Esophagus squamous epithelium (tissue), 5 donors: ENCODE data around the gene LIMCH1. TPM values are rescaled to one million over a fixed set of nuclear protein-coding genes. Genes with fewer than 3 reads are reported as not detected.
"Not testable (repeated sequence)": the region's sequence is repeated elsewhere in the genome, so short reads cannot be mapped to it uniquely, and the experiment has no call there.

Experiments used
- DNase-seq: peaks from one replicate; lab custom pipeline; 2025; lab: John Stamatoyannopoulos, UW
- H3K27ac ChIP-seq, 4 donors: fragments of 200-600 bp; sonication (generic); one replicate each; pipeline ENCODE4 v1.5.1; 2016 to 2019; ENCODE audit warnings: mild to moderate bottlenecking in 1 of 4
- H3K27me3 ChIP-seq, 4 donors: fragments of 200-600 bp; sonication (generic); 1 replicate in 3 of 4; 2 replicates in 1 of 4; pipeline versions ENCODE4 v1.5.1 to v1.6.0; 2017 to 2021; ENCODE audit warnings: antibody characterized with exemption in 1 of 4
- H3K36me3 ChIP-seq, 3 donors: fragments of 200-600 bp; sonication (generic); one replicate each; pipeline ENCODE4 v1.5.1; 2016 to 2019
- H3K4me1 ChIP-seq, 3 donors: fragments of 200-600 bp; sonication (generic); one replicate each; pipeline ENCODE4 v1.5.1; 2017 to 2019
- H3K4me3 ChIP-seq, 4 donors: fragments of 200-600 bp; sonication (generic); 1 replicate in 3 of 4; 2 replicates in 1 of 4; pipeline ENCODE4 v1.5.1; 2016 to 2019; ENCODE audit warnings: mild to moderate bottlenecking in 2 of 4, moderate library complexity in 1 of 4
- H3K9me3 ChIP-seq, 3 donors: fragments of 200-600 bp; sonication (generic); one replicate each; pipeline ENCODE4 v1.5.1; 2016 to 2019
- CTCF ChIP-seq, 6 experiments: fragments of 450-650 bp in 4 of 6; fragments of 200-600 bp in 2 of 6; sonication (generic) in 2 of 6; IDR thresholded peaks; one replicate each; pipeline ENCODE4 v1.5.1; 2016 to 2019; ENCODE audit warnings: antibody characterized with exemption in 6 of 6, mild to moderate bottlenecking in 4 of 6, moderate library complexity in 4 of 6
- POLR2A ChIP-seq, 4 donors: fragments of 450-650 bp; IDR thresholded peaks; one replicate each; pipeline ENCODE4 v1.6.1; 2017; ENCODE audit warnings: antibody characterized with exemption in 4 of 4, mild to moderate bottlenecking in 4 of 4, moderate library complexity in 3 of 4
- WGBS, 2 donors: methylation state at CpG; one replicate each; pipeline ENCODE4 v1.1.5; 2018; 5-methylcytosine and 5-hydroxymethylcytosine counted together
- intact Hi-C: fragments of 100-400 bp; cut with DNase I; formaldehyde crosslinking; loops from one replicate; pipeline ENCODE4 v1.15.0; 2022
- total RNA-seq, 4 donors: library from RNA; depleted of rRNA; stranded (reverse); fragments of >200 nt; gene quantifications; one replicate each; pipeline ENCODE4 v1.1.0, GENCODE V29; 2016
- donor health status: DM: yes; HTN: yes; CAD: no.

LIMCH1 gene
- total RNA-seq, 4 donors from 2014 or later, result 9.8 to 19.1 (median 13.1) TPM

GRCh38 chr4:41644288-41644914 lies 106.4 kb downstream of the LIMCH1 start:
- intact Hi-C loops, result no loop called here
- 23 to 56% methylated on average over 22 to 23 of the region's 41 CpGs for WGBS, 2 donors
- Histone ChIP-seq H3K27ac (no peak overlapping the region), H3K4me3 (peak overlapping the region in 2 of 4 donors; percentile 31 to 46), H3K36me3 (peaks cover 0 to 6% (median 0%) of the 10 kb centered on the region in 3 donors), H3K9me3 (no peaks in the 10 kb centered on the region), H3K4me1 (peaks cover 0 to 9% (median 5%) of the 10 kb centered on the region in 3 donors), H3K27me3 (peaks cover 0 to 7% (median 0%) of the 10 kb centered on the region in 4 donors)
- no peak for TF ChIP-seq POLR2A (IDR thresholded peaks at IDR 0.05)
- TF ChIP-seq CTCF (IDR thresholded peaks at IDR 0.05), result peak; percentile 60 to 89 (median 77)
- no peak for DNase-seq

- Histone ChIP-seq H3K9me3 (no peaks in the 10 kb centered on the region), H3K27me3 (peaks cover 0 to 7% (median 0%) of the 10 kb centered on the region in 4 donors), H3K36me3 (peaks cover 0 to 6% (median 0%) of the 10 kb centered on the region in 3 donors), H3K4me3 (no peak overlapping the region), H3K27ac (no peak overlapping the region), H3K4me1 (peaks cover 0 to 9% (median 5%) of the 10 kb centered on the region in 3 donors)
- intact Hi-C loops, result no loop called here
- whole genome bisulfite sequencing, 2 donors, result 77 to 88% methylated on average over 6 of the region's 6 CpGs
- no peak for TF ChIP-seq CTCF (IDR thresholded peaks at IDR 0.05)
- TF ChIP-seq POLR2A (IDR thresholded peaks at IDR 0.05), result no peak
- DNase-seq, result no peak
These were observed 106.9 kb downstream of the LIMCH1 start for GRCh38 chr4:41644915-41645295.

- Histone ChIP-seq H3K9me3 (no peaks in the 10 kb centered on the region), H3K27ac (no peak overlapping the region), H3K4me1 (peaks cover 0 to 9% (median 5%) of the 10 kb centered on the region in 3 donors), H3K27me3 (peaks cover 0 to 7% (median 0%) of the 10 kb centered on the region in 4 donors), H3K4me3 (no peak overlapping the region), H3K36me3 (peaks cover 0 to 6% (median 0%) of the 10 kb centered on the region in 3 donors)
- TF ChIP-seq POLR2A (IDR thresholded peaks at IDR 0.05), result no peak
- TF ChIP-seq CTCF (IDR thresholded peaks at IDR 0.05), result no peak
- WGBS, 2 donors, result 74 to 75% methylated on average over 5 of the region's 5 CpGs
- intact Hi-C loops, result no loop called here
- no peak for DNase-seq
These were observed 107.9 kb downstream of the LIMCH1 start for GRCh38 chr4:41645728-41646390.

- TF ChIP-seq CTCF (IDR thresholded peaks at IDR 0.05) (no peak), POLR2A (IDR thresholded peaks at IDR 0.05) (no peak)
- no peak overlapping the region for H3K27ac ChIP-seq
- H3K4me1 ChIP-seq, result peaks cover 0 to 9% (median 5%) of the 10 kb centered on the region in 3 donors
- peaks cover 0 to 6% (median 0%) of the 10 kb centered on the region in 3 donors for H3K36me3 ChIP-seq
- no peaks in the 10 kb centered on the region for H3K9me3 ChIP-seq
- H3K27me3 ChIP-seq, result peaks cover 0 to 7% (median 0%) of the 10 kb centered on the region in 4 donors
- 71 to 84% methylated on average over 1 of the region's 1 CpG for WGBS, 2 donors
- no peak overlapping the region for H3K4me3 ChIP-seq
- no peak for DNase-seq
- intact Hi-C loops, result no loop called here
These were observed 108.9 kb downstream of the LIMCH1 start for GRCh38 chr4:41646862-41647261.

- WGBS, 2 donors, result 46 to 87% methylated on average over 3 of the region's 3 CpGs
- Histone ChIP-seq H3K36me3 (peaks cover 0 to 6% (median 0%) of the 10 kb centered on the region in 3 donors), H3K27me3 (peaks cover 0 to 7% (median 0%) of the 10 kb centered on the region in 4 donors), H3K4me1 (peaks cover 0 to 9% (median 5%) of the 10 kb centered on the region in 3 donors), H3K4me3 (no peak overlapping the region), H3K9me3 (no peaks in the 10 kb centered on the region), H3K27ac (no peak overlapping the region)
- no peak for DNase-seq
- intact Hi-C loops, result no loop called here
- TF ChIP-seq POLR2A (IDR thresholded peaks at IDR 0.05) (no peak), CTCF (IDR thresholded peaks at IDR 0.05) (no peak)
These were observed 109.4 kb downstream of the LIMCH1 start for GRCh38 chr4:41647383-41647782.

- H3K27me3 ChIP-seq, H3K36me3 ChIP-seq, intact Hi-C loops: not testable (repeated sequence)
These were observed 113.2 kb downstream of the LIMCH1 start for GRCh38 chr4:41651150-41651549.

More at GRCh38 chr4:41651150-41651549, 113.2 kb downstream of the LIMCH1 start:
- H3K9me3 ChIP-seq, H3K4me3 ChIP-seq, H3K4me1 ChIP-seq, H3K27ac ChIP-seq, DNase-seq: not testable (repeated sequence)
